ENCODE data around the gene HOXB1. TPM values are rescaled to one million over a fixed set of nuclear protein-coding genes. Genes with fewer than 3 reads are reported as not detected.

Gene HOXB1
- total and polyA plus RNA-seq, 2 of the 8 experiments (the other 6 are each of a cell fraction or from before 2014, with no cell fraction given) = not detected

- H3K9me3 ChIP-seq (ENCODE audit: insufficient read depth in 2 of 2, low read depth in 1 of 2, low read length in 1 of 2) = no peaks in the 10 kb centered on the region
- H2BK20ac ChIP-seq (ENCODE audit: low read length) = peak overlapping the region; percentile 80; the same call in 1 of the 2 replicates
- peaks cover 99 to 100% (median 100%) of the 10 kb centered on the region in 4 experiments for H3K27me3 ChIP-seq (replicated peaks in 1 of 4; ENCODE audit: control insufficient read depth in 3 of 4, extremely low read depth in 1 of 4, insufficient read depth in 3 of 4, low read length in 3 of 4)
- ChIA-PET POLR2A (ENCODE audit: partially characterized antibody) (interaction anchor here (1.2 to 1.4 kb wide), 2 partner anchors 10 to 47 kb away, joined by 3 to 4 read pairs; no protein-coding TSS in a partner anchor), CTCF (ENCODE audit: partially characterized antibody) (interaction anchor here (0.6 to 4.8 kb wide), 10 partner anchors 11 to 368 kb away, joined by 3 to 32 read pairs (median 4); partner anchors contain the start of gene HOXB5)
- peaks cover 4% of the 10 kb centered on the region; the same call in 1 of the 2 replicates for H3K23me2 ChIP-seq (ENCODE audit: low read depth, low read length)
- H3K36me3 ChIP-seq (ENCODE audit: control insufficient read depth in 2 of 4, insufficient read depth in 4 of 4, low read length in 3 of 4) = no peaks in the 10 kb centered on the region; a peak in 1 of 8 replicates
- 13% methylated on average over 6 of the region's 6 CpGs; no CpG with 5 or more reads in 1 of the 2 experiments for WGBS, 2 experiments (ENCODE audit: extremely low coverage in 1 of 2, insufficient coverage in 1 of 2, insufficient read length in 1 of 2, insufficient replicate concordance in 2 of 2, low coverage in 1 of 2, low lambda C conversion rate in 2 of 2, missing lambda C conversion rate in 1 of 2)
- peaks cover 5 to 42% of the 10 kb centered on the region in 2 experiments for H4K20me1 ChIP-seq (replicated peaks in 1 of 2; ENCODE audit: control insufficient read depth in 1 of 2, insufficient read depth in 2 of 2, low read length in 2 of 2)
- no peak overlapping the region for H2AFZ ChIP-seq (ENCODE audit: low read length)
- H2BK15ac ChIP-seq (ENCODE audit: low read length) = peak overlapping the region; percentile 65; the same call in 1 of the 2 replicates
- no peak overlapping the region for H2BK5ac ChIP-seq (ENCODE audit: low read depth, low read length)
- no peak overlapping the region for H2BK120ac ChIP-seq (replicated peaks; ENCODE audit: low read depth, low read length)
- FAIRE-seq = no peak
- H3K4me3 ChIP-seq (ENCODE audit: extremely low read depth in 1 of 4, insufficient read depth in 2 of 4, low read depth in 3 of 4, low read length in 4 of 4) = no peak overlapping the region
- no peak overlapping the region for H4K91ac ChIP-seq (replicated peaks; ENCODE audit: insufficient read length, low read length)
- H2BK12ac ChIP-seq (ENCODE audit: low read depth, low read length) = peak overlapping the region; percentile 71; the same call in 1 of the 2 replicates
- no peak overlapping the region for H3K4ac ChIP-seq (replicated peaks; ENCODE audit: insufficient read length, low read depth, low read length)
- H4K8ac ChIP-seq (ENCODE audit: extremely low read depth, insufficient read depth, low read length) = no peak overlapping the region
- no peak for DNase-seq (ENCODE audit: low read depth in 1 of 2, low spot score in 2 of 2)
- no peak overlapping the region for H3K27ac ChIP-seq (ENCODE audit: low read depth, low read length)
- H3K23ac ChIP-seq (ENCODE audit: insufficient read length) = no peak overlapping the region
- H4K5ac ChIP-seq (ENCODE audit: insufficient read length, low read depth, low read length) = no peak overlapping the region
- H3K14ac ChIP-seq (ENCODE audit: insufficient read length) = no peak overlapping the region
- H3K4me2 ChIP-seq (ENCODE audit: insufficient read depth in 1 of 2, low read depth in 2 of 2, low read length in 2 of 2) = no peak overlapping the region
- no peaks in the 10 kb centered on the region for H3K79me1 ChIP-seq (ENCODE audit: low read depth, low read length)
- no peak for TF ChIP-seq ZNF274 (IDR thresholded peaks at IDR 0.05; ENCODE audit: borderline replicate concordance, extremely low read depth, low read length)
- no peak for TF ChIP-seq PHF8 (conservative IDR thresholded peaks at IDR 0.05; ENCODE audit: low read depth, low read length)
- TF ChIP-seq SRF (IDR thresholded peaks at IDR 0.05; ENCODE audit: low read depth, low read length) = no peak
- TF ChIP-seq KDM5A (IDR thresholded peaks at IDR 0.05; ENCODE audit: low read length) = no peak
- no peak for TF ChIP-seq ATF3 (IDR thresholded peaks at IDR 0.05; ENCODE audit: insufficient read depth, low read depth, low read length)
- TF ChIP-seq EZH2 (IDR thresholded peaks at IDR 0.05; ENCODE audit: low read depth, low read length, severe bottlenecking) = peak; percentile 48
- TF ChIP-seq POLR2A (IDR thresholded peaks at IDR 0.05; ENCODE audit: control extremely low read depth in 1 of 2, low read depth in 2 of 2, low read length in 2 of 2) = no peak
- TF ChIP-seq SUZ12 (IDR thresholded peaks at IDR 0.05; ENCODE audit: low read length) = peak; percentile 33; the same call in 1 of the 2 replicates
- TF ChIP-seq RBBP5 (IDR thresholded peaks at IDR 0.05; ENCODE audit: borderline replicate concordance, low read depth, low read length) = no peak
- TF ChIP-seq SP2 (IDR thresholded peaks at IDR 0.05; ENCODE audit: low read length) = no peak
- no peak for TF ChIP-seq BRCA1 (IDR thresholded peaks at IDR 0.05; ENCODE audit: low read depth, low read length)
- no peak for TF ChIP-seq EGR1 (IDR thresholded peaks at IDR 0.05; ENCODE audit: borderline replicate concordance, low read depth, low read length)
- no peak overlapping the region for H3K9ac ChIP-seq (replicated peaks in 1 of 4; ENCODE audit: extremely low read depth in 1 of 4, low read depth in 3 of 4, low read length in 3 of 4)
- peak overlapping the region; percentile 38; the same call in 1 of the 2 replicates for H3K18ac ChIP-seq (ENCODE audit: extremely low read depth, low read length)
- H3K79me2 ChIP-seq (ENCODE audit: control insufficient read depth in 1 of 2, insufficient read depth in 2 of 2, low read length in 2 of 2) = no peaks in the 10 kb centered on the region
- no peak overlapping the region; the same call in 1 of the 2 replicates for H2AK5ac ChIP-seq (ENCODE audit: low read depth, low read length)
- H3K4me1 ChIP-seq (replicated peaks in 1 of 4; ENCODE audit: control insufficient read depth in 3 of 4, insufficient read depth in 4 of 4, low read length in 3 of 4) = peaks cover 0 to 7% (median 4%) of the 10 kb centered on the region in 4 experiments; a peak in 5 of 7 replicates
- no peak overlapping the region for H3K56ac ChIP-seq (replicated peaks; ENCODE audit: insufficient read length, low read depth, low read length)
These were observed 36.4 kb upstream of the HOXB1 start for GRCh38 chr17:48567209-48567608.
